ENCODE data around the gene MYCBP2.

DNA sequence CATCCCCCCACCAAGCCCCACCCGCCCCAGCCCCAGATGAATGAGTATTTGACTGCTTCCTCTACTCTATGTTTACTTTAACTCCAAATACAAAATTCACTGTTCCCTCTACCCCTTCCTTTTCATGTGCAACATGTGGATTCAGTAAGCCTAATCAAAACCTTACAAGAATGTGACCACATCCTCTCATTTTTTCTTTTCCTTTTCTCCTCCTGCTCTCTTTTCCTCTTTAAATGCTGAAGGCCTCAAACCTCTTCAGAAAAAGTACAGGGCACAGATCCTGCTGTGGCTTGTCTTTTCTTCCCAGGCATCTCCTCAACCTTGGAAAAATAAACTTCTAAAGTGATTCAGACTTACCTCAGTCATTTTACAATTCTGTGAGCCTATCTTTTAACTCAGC, 119.0 kb downstream of the MYCBP2 start:
- no peak for TF ChIP-seq POLR2A (IDR thresholded peaks at IDR 0.05)
- TF ChIP-seq, protein P1, sequence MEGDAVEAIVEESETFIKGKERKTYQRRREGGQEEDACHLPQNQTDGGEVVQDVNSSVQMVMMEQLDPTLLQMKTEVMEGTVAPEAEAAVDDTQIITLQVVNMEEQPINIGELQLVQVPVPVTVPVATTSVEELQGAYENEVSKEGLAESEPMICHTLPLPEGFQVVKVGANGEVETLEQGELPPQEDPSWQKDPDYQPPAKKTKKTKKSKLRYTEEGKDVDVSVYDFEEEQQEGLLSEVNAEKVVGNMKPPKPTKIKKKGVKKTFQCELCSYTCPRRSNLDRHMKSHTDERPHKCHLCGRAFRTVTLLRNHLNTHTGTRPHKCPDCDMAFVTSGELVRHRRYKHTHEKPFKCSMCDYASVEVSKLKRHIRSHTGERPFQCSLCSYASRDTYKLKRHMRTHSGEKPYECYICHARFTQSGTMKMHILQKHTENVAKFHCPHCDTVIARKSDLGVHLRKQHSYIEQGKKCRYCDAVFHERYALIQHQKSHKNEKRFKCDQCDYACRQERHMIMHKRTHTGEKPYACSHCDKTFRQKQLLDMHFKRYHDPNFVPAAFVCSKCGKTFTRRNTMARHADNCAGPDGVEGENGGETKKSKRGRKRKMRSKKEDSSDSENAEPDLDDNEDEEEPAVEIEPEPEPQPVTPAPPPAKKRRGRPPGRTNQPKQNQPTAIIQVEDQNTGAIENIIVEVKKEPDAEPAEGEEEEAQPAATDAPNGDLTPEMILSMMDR (IDR thresholded peaks at IDR 0.05), result no peak

Measured in sigmoid colon (tissue), 3 donors.